Dermis blood vessel endothelial cell (primary cell): ENCODE measurements around the gene ENTPD7. TPM values are rescaled to one million over a fixed set of nuclear protein-coding genes. Genes with fewer than 3 reads are reported as not detected.

Experiments used
- DNase-seq: peaks from one replicate; pipeline ENCODE4 v3.0.0; 2010
- total RNA-seq: library from RNA; depleted of rRNA; stranded (reverse); fragments of >200 nt; gene quantifications from 2 replicates; pipeline ENCODE4 v1.2.3, GENCODE V29; 2014

Gene ENTPD7
- total RNA-seq, 1 donor from 2014 or later, result 23.0 TPM

GRCh38 chr10:99647601-99648151 lies 11.6 kb upstream of the ENTPD7 start:
- no peak for DNase-seq

- no peak for DNase-seq
Measured at GRCh38 chr10:99648717-99649116, 10.6 kb upstream of the ENTPD7 start.

GRCh38 chr10:99652800-99653390 lies 6.4 kb upstream of the ENTPD7 start:
- DNase-seq, result no peak

GRCh38 chr10:99654390-99655175 lies 4.7 kb upstream of the ENTPD7 start:
- DNase-seq, result no peak

GRCh38 chr10:99656199-99657064 lies 2.9 kb upstream of the ENTPD7 start:
- DNase-seq, result no peak

- peak; percentile 75 for DNase-seq
Measured at GRCh38 chr10:99658622-99659030, 683 bp upstream of the ENTPD7 start.

- peak; percentile 7 for DNase-seq
Measured at GRCh38 chr10:99659868-99660366, 608 bp downstream of the ENTPD7 start.

- DNase-seq, result peak; percentile 37
Measured at GRCh38 chr10:99660662-99661376, 1.5 kb downstream of the ENTPD7 start.

- peak; percentile 71 for DNase-seq
Measured at GRCh38 chr10:99661377-99661763, 2.1 kb downstream of the ENTPD7 start.

- no peak for DNase-seq
Measured at GRCh38 chr10:99665304-99665703, 6.0 kb downstream of the ENTPD7 start.

GRCh38 chr10:99667108-99667751 lies 7.9 kb downstream of the ENTPD7 start:
- peak; percentile 54 for DNase-seq

- no peak for DNase-seq
Measured at GRCh38 chr10:99671386-99671785, 12.1 kb downstream of the ENTPD7 start.

- DNase-seq, result no peak
Measured at GRCh38 chr10:99672884-99673283, 13.6 kb downstream of the ENTPD7 start.

- DNase-seq, result no peak
Measured at GRCh38 chr10:99673492-99673891, 14.2 kb downstream of the ENTPD7 start.

GRCh38 chr10:99674762-99675161 lies 15.5 kb downstream of the ENTPD7 start:
- DNase-seq, result no peak

GRCh38 chr10:99676426-99676825 lies 17.1 kb downstream of the ENTPD7 start:
- DNase-seq, result no peak

GRCh38 chr10:99676895-99677294 lies 17.6 kb downstream of the ENTPD7 start:
- DNase-seq, result no peak

GRCh38 chr10:99678921-99679320 lies 19.6 kb downstream of the ENTPD7 start:
- no peak for DNase-seq

GRCh38 chr10:99681553-99681952 lies 22.2 kb downstream of the ENTPD7 start:
- peak; percentile 7 for DNase-seq

- DNase-seq, result no peak
Measured at GRCh38 chr10:99682032-99682431, 22.7 kb downstream of the ENTPD7 start.

- peak; percentile 17 for DNase-seq
Measured at GRCh38 chr10:99682752-99683151, 23.4 kb downstream of the ENTPD7 start.

- peak; percentile 11 for DNase-seq
Measured at GRCh38 chr10:99685597-99685967, 26.3 kb downstream of the ENTPD7 start.
